NT2/D1 (cell line): ENCODE data around the gene TPSB2.

Experiments used
- DNase-seq: peaks from one replicate; pipeline ENCODE4 v3.0.0-alpha.2; 2011; ENCODE audit warnings: low read depth, low spot score
- H3K27me3 ChIP-seq: 2 replicates; pipeline ENCODE4 v1.6.0; 2011; ENCODE audit warnings: mild to moderate bottlenecking; ENCODE audit not compliant: insufficient read length, insufficient read depth
- H3K36me3 ChIP-seq: 2 replicates; pipeline ENCODE4 v1.6.1; 2011; ENCODE audit warnings: mild to moderate bottlenecking, low read length, mixed read lengths; ENCODE audit not compliant: insufficient read depth, insufficient read length
- H3K4me1 ChIP-seq: 2 replicates; pipeline ENCODE4 v1.5.1; 2011; ENCODE audit not compliant: insufficient read depth, insufficient read length
- H3K4me3 ChIP-seq: 2 replicates; pipeline ENCODE4 v1.5.1; 2011; ENCODE audit warnings: low read depth; ENCODE audit not compliant: insufficient read length
- H3K9ac ChIP-seq: 2 replicates; pipeline ENCODE4 v1.6.0; 2011; ENCODE audit warnings: low read depth; ENCODE audit not compliant: insufficient read length
- H3K9me3 ChIP-seq: 2 replicates; pipeline ENCODE4 v1.5.1; 2011; ENCODE audit warnings: mild to moderate bottlenecking, low read length; ENCODE audit not compliant: insufficient read depth
- SUZ12 ChIP-seq: IDR thresholded peaks from 2 replicates; pipeline ENCODE4 v1.6.1; 2011; ENCODE audit not compliant: insufficient read length, insufficient read depth; ENCODE audit errors: extremely low read depth
- YY1 ChIP-seq: IDR thresholded peaks from 2 replicates; pipeline ENCODE4 v1.6.1; 2011; ENCODE audit not compliant: insufficient read length, insufficient read depth
- ZNF274 ChIP-seq: IDR thresholded peaks from 2 replicates; pipeline ENCODE4 v1.6.1; 2011; ENCODE audit warnings: mild to moderate bottlenecking, low read depth, low read length

Gene TPSB2

GRCh38 chr16:1215574-1216295 is 14.2 kb downstream of the TPSB2 start:
- no peaks in the 10 kb centered on the region for H3K4me1 ChIP-seq
- H3K4me3 ChIP-seq = no peak overlapping the region
- no peak overlapping the region for H3K9ac ChIP-seq
- peaks cover 90% of the 10 kb centered on the region for H3K36me3 ChIP-seq
- H3K27me3 ChIP-seq = no peaks in the 10 kb centered on the region
- no peak for DNase-seq
- TF ChIP-seq YY1 = no peak
- no peak for TF ChIP-seq SUZ12
- no peak for TF ChIP-seq ZNF274
- no peaks in the 10 kb centered on the region for H3K9me3 ChIP-seq

GRCh38 chr16:1214719-1215118 is 15.3 kb downstream of the TPSB2 start:
- no peaks in the 10 kb centered on the region for H3K4me1 ChIP-seq
- no peak overlapping the region for H3K4me3 ChIP-seq
- no peak overlapping the region for H3K9ac ChIP-seq
- no peak for DNase-seq
- no peak for TF ChIP-seq ZNF274
- no peak for TF ChIP-seq YY1
- no peak for TF ChIP-seq SUZ12
- H3K9me3 ChIP-seq = no peaks in the 10 kb centered on the region
- H3K27me3 ChIP-seq = no peaks in the 10 kb centered on the region
- H3K36me3 ChIP-seq = peaks cover 89% of the 10 kb centered on the region

- TF ChIP-seq SUZ12 = no peak
- no peak for TF ChIP-seq YY1
- TF ChIP-seq ZNF274 = no peak
- Histone ChIP-seq H3K4me1 (no peaks in the 10 kb centered on the region), H3K27me3 (no peaks in the 10 kb centered on the region), H3K4me3 (no peak overlapping the region), H3K9me3 (no peaks in the 10 kb centered on the region), H3K9ac (no peak overlapping the region), H3K36me3 (peaks cover 89% of the 10 kb centered on the region)
- no peak for DNase-seq
Observed at GRCh38 chr16:1213796-1214372, 16.1 kb downstream of the TPSB2 start.

- peaks cover 90% of the 10 kb centered on the region for H3K36me3 ChIP-seq
- DNase-seq = no peak
- H3K4me3 ChIP-seq = no peak overlapping the region
- TF ChIP-seq SUZ12 (no peak), ZNF274 (no peak), YY1 (no peak)
- no peaks in the 10 kb centered on the region for H3K9me3 ChIP-seq
- H3K27me3 ChIP-seq = no peaks in the 10 kb centered on the region
- H3K4me1 ChIP-seq = no peaks in the 10 kb centered on the region
- no peak overlapping the region for H3K9ac ChIP-seq
Observed at GRCh38 chr16:1213231-1213630, 16.8 kb downstream of the TPSB2 start.

GRCh38 chr16:1212616-1213194 is 17.3 kb downstream of the TPSB2 start:
- DNase-seq = no peak
- Histone ChIP-seq H3K4me3 (no peak overlapping the region), H3K9ac (no peak overlapping the region), H3K9me3 (no peaks in the 10 kb centered on the region), H3K4me1 (no peaks in the 10 kb centered on the region), H3K27me3 (no peaks in the 10 kb centered on the region), H3K36me3 (peaks cover 90% of the 10 kb centered on the region)
- no peak for TF ChIP-seq YY1

GRCh38 chr16:1211451-1212268 is 18.3 kb downstream of the TPSB2 start:
- DNase-seq = no peak

GRCh38 chr16:1210461-1210860 is 19.5 kb downstream of the TPSB2 start:
- no peak overlapping the region for H3K9ac ChIP-seq
- no peaks in the 10 kb centered on the region for H3K4me1 ChIP-seq
- peaks cover 89% of the 10 kb centered on the region for H3K36me3 ChIP-seq
- no peak overlapping the region for H3K4me3 ChIP-seq
- no peak for TF ChIP-seq ZNF274
- TF ChIP-seq SUZ12 = no peak
- TF ChIP-seq YY1 = no peak
- no peaks in the 10 kb centered on the region for H3K9me3 ChIP-seq
- H3K27me3 ChIP-seq = no peaks in the 10 kb centered on the region
- DNase-seq = no peak

More at GRCh38 chr16:1211451-1212268, 18.3 kb downstream of the TPSB2 start:
- H3K4me1 ChIP-seq = no peaks in the 10 kb centered on the region
- H3K9ac ChIP-seq = no peak overlapping the region
- H3K27me3 ChIP-seq = no peaks in the 10 kb centered on the region
- H3K4me3 ChIP-seq = no peak overlapping the region
- TF ChIP-seq ZNF274 (no peak), YY1 (no peak), SUZ12 (no peak)
- H3K9me3 ChIP-seq = no peaks in the 10 kb centered on the region
- H3K36me3 ChIP-seq = peaks cover 89% of the 10 kb centered on the region
